SK-N-SH treated with all-trans-retinoic acid at 6 μM for 48 hours (cell line): Measurements from ENCODE around the gene NDRG3.

Experiments
- ATAC-seq: fragments of 200-7000 bp; cut with Tn5 transposase; 3 replicates; pipeline ENCODE4 v1.9.1; 2020; ENCODE audit warnings: mild to moderate bottlenecking, moderate library complexity
- ARNTL ChIP-seq: fragments of 450-650 bp; formaldehyde crosslinking; IDR thresholded peaks from 2 replicates; pipeline ENCODE4 v1.5.0; 2020; ENCODE audit warnings: low read depth, mild to moderate bottlenecking, moderate library complexity, borderline replicate concordance
- BACH2 ChIP-seq: fragments of 250-450 bp; sonication (Bioruptor Pico); IDR thresholded peaks from 2 replicates; pipeline ENCODE4 v1.9.0; 2021; ENCODE audit warnings: mild to moderate bottlenecking, borderline replicate concordance
- CSDC2 ChIP-seq: fragments of 250-450 bp; sonication (Bioruptor Pico); IDR thresholded peaks from 2 replicates; pipeline ENCODE4 v1.5.0; 2020; ENCODE audit warnings: mild to moderate bottlenecking, moderate library complexity
- ESRRG ChIP-seq: fragments of 250-450 bp; sonication (Bioruptor Pico); IDR thresholded peaks from 2 replicates; pipeline ENCODE4 v1.6.1; 2021; ENCODE audit warnings: mild to moderate bottlenecking
- GLIS3 ChIP-seq: fragments of 250-450 bp; sonication (Bioruptor Pico); IDR thresholded peaks from 2 replicates; pipeline ENCODE4 v1.5.0; 2020; ENCODE audit warnings: mild to moderate bottlenecking, moderate library complexity
- ISL1 ChIP-seq: fragments of 250-450 bp; sonication (Bioruptor Pico); IDR thresholded peaks from 2 replicates; pipeline ENCODE4 v2.1.2; 2022; ENCODE audit warnings: mild to moderate bottlenecking, moderate library complexity
- PPARA ChIP-seq: fragments of 250-450 bp; sonication (Bioruptor Pico); IDR thresholded peaks from 2 replicates; pipeline ENCODE4 v1.5.0; 2020; ENCODE audit warnings: mild to moderate bottlenecking, borderline replicate concordance
- RARB ChIP-seq: fragments of 250-450 bp; sonication (Bioruptor Pico); IDR thresholded peaks from 2 replicates; pipeline ENCODE4 v1.8.0; 2021; ENCODE audit warnings: mild to moderate bottlenecking, moderate library complexity
- SNAI2 ChIP-seq: fragments of 250-450 bp; sonication (Bioruptor Pico); IDR thresholded peaks from 2 replicates; pipeline ENCODE4 v1.5.0; 2020; ENCODE audit warnings: mild to moderate bottlenecking, moderate library complexity
- TCF4 ChIP-seq: fragments of 250-450 bp; sonication (Bioruptor Pico); IDR thresholded peaks from 2 replicates; pipeline ENCODE4 v1.8.0; 2021; ENCODE audit warnings: mild to moderate bottlenecking, moderate library complexity, borderline replicate concordance
- TOX ChIP-seq: fragments of 250-450 bp; sonication (Bioruptor Pico); IDR thresholded peaks from 2 replicates; pipeline ENCODE4 v1.8.0; 2021; ENCODE audit warnings: mild to moderate bottlenecking, moderate library complexity, borderline replicate concordance
- ZC3H10 ChIP-seq: fragments of 250-450 bp; sonication (Bioruptor Pico); IDR thresholded peaks from 2 replicates; pipeline ENCODE4 v1.5.1; 2021; ENCODE audit warnings: mild to moderate bottlenecking, moderate library complexity
- ZFP3 ChIP-seq: fragments of 250-450 bp; sonication (Bioruptor Pico); IDR thresholded peaks from 2 replicates; pipeline ENCODE4 v1.5.0; 2020; ENCODE audit warnings: mild to moderate bottlenecking, moderate library complexity
- ZNF565 ChIP-seq: fragments of 450-650 bp; formaldehyde crosslinking; conservative IDR thresholded peaks from 2 replicates; pipeline ENCODE4 v1.5.0; 2020; ENCODE audit warnings: low read depth, mild to moderate bottlenecking, moderate library complexity
- ZNF8 ChIP-seq: fragments of 450-650 bp; formaldehyde crosslinking; IDR thresholded peaks from 2 replicates; pipeline ENCODE4 v1.5.0; 2020; ENCODE audit warnings: mild to moderate bottlenecking, moderate library complexity
- TF ChIP-seq, protein P1 (sequence below): fragments of 250-450 bp; sonication (Bioruptor Pico); IDR thresholded peaks from 2 replicates; pipeline ENCODE4 v1.8.0; 2020; ENCODE audit warnings: mild to moderate bottlenecking, moderate library complexity, borderline replicate concordance
- TF ChIP-seq, protein P2 (sequence below): fragments of 250-450 bp; sonication (Bioruptor Pico); IDR thresholded peaks from 2 replicates; pipeline ENCODE4 v1.5.1; 2020; ENCODE audit warnings: low read depth, mild to moderate bottlenecking, moderate library complexity
- TF ChIP-seq, protein P3 (sequence below): fragments of 250-450 bp; sonication (Bioruptor Pico); IDR thresholded peaks from 2 replicates; pipeline ENCODE4 v1.5.0; 2020; ENCODE audit warnings: mild to moderate bottlenecking, moderate library complexity

NDRG3 gene

DNA sequence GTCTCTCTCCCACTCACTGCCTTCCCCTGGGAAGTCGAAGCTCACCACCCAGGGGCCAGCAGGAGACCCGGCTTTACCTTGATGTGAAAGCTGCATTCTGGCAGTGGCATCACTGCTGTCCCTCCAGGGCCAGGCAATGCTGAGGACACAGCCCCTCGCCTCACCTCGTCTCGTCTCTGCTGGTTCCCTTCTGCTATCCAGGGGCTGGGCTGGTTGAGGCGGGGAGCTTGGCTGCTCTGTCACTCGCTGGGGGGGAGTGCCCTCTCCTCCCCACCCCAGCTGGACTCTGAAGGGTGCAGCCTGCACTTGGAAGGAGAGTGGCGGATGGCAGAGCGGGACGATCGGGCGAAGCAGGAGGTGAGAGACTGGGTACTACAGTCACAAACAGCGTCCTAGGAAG lies 40.4 kb upstream of the NDRG3 start:
- ATAC-seq, result no peak
- TF ChIP-seq, protein P1, sequence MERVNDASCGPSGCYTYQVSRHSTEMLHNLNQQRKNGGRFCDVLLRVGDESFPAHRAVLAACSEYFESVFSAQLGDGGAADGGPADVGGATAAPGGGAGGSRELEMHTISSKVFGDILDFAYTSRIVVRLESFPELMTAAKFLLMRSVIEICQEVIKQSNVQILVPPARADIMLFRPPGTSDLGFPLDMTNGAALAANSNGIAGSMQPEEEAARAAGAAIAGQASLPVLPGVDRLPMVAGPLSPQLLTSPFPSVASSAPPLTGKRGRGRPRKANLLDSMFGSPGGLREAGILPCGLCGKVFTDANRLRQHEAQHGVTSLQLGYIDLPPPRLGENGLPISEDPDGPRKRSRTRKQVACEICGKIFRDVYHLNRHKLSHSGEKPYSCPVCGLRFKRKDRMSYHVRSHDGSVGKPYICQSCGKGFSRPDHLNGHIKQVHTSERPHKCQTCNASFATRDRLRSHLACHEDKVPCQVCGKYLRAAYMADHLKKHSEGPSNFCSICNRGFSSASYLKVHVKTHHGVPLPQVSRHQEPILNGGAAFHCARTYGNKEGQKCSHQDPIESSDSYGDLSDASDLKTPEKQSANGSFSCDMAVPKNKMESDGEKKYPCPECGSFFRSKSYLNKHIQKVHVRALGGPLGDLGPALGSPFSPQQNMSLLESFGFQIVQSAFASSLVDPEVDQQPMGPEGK (CRISPR knock-in tag), result no peak
- TF ChIP-seq, protein P2, sequence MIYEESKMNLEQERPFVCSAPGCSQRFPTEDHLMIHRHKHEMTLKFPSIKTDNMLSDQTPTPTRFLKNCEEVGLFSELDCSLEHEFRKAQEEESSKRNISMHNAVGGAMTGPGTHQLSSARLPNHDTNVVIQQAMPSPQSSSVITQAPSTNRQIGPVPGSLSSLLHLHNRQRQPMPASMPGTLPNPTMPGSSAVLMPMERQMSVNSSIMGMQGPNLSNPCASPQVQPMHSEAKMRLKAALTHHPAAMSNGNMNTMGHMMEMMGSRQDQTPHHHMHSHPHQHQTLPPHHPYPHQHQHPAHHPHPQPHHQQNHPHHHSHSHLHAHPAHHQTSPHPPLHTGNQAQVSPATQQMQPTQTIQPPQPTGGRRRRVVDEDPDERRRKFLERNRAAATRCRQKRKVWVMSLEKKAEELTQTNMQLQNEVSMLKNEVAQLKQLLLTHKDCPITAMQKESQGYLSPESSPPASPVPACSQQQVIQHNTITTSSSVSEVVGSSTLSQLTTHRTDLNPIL (CRISPR knock-in tag), result no peak
- no peak for TF ChIP-seq ZNF565
- TF ChIP-seq, protein P3, sequence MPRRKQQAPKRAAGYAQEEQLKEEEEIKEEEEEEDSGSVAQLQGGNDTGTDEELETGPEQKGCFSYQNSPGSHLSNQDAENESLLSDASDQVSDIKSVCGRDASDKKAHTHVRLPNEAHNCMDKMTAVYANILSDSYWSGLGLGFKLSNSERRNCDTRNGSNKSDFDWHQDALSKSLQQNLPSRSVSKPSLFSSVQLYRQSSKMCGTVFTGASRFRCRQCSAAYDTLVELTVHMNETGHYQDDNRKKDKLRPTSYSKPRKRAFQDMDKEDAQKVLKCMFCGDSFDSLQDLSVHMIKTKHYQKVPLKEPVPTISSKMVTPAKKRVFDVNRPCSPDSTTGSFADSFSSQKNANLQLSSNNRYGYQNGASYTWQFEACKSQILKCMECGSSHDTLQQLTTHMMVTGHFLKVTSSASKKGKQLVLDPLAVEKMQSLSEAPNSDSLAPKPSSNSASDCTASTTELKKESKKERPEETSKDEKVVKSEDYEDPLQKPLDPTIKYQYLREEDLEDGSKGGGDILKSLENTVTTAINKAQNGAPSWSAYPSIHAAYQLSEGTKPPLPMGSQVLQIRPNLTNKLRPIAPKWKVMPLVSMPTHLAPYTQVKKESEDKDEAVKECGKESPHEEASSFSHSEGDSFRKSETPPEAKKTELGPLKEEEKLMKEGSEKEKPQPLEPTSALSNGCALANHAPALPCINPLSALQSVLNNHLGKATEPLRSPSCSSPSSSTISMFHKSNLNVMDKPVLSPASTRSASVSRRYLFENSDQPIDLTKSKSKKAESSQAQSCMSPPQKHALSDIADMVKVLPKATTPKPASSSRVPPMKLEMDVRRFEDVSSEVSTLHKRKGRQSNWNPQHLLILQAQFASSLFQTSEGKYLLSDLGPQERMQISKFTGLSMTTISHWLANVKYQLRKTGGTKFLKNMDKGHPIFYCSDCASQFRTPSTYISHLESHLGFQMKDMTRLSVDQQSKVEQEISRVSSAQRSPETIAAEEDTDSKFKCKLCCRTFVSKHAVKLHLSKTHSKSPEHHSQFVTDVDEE (CRISPR knock-in tag), result no peak
- no peak for TF ChIP-seq ESRRG
- TF ChIP-seq BACH2 (CRISPR knock-in tag), result no peak
- no peak for TF ChIP-seq TOX (CRISPR knock-in tag)
- TF ChIP-seq RARB, result no peak
- TF ChIP-seq SNAI2 (CRISPR knock-in tag), result no peak
- TF ChIP-seq ZNF8 (CRISPR knock-in tag), result no peak
- TF ChIP-seq ZC3H10 (CRISPR knock-in tag), result no peak
- TF ChIP-seq TCF4, result no peak

DNA sequence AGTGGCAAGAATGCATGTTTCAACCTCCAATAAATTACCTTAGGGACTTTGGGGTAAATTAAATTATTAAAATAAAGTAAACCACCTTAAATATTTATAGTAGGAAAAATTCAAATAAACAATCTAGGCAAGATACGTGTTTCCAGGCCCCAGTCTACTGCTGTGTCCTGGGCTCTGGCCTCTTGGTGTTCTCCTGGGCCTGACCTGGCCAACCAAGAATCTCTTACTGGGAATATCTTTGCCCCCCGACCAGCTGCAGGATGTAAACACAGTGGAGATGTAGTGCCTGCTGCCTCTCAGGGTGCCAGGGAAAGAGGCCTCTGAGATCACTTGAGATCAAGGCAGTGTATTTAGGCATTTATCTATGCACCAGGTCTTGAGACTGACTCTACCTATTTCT lies 39.4 kb upstream of the NDRG3 start:
- no peak for ATAC-seq
- no peak for TF ChIP-seq PPARA (CRISPR knock-in tag)
- TF ChIP-seq, protein P1 (CRISPR knock-in tag), result no peak
- TF ChIP-seq, protein P2 (CRISPR knock-in tag), result no peak
- TF ChIP-seq ARNTL (CRISPR knock-in tag), result no peak
- no peak for TF ChIP-seq SNAI2 (CRISPR knock-in tag)
- no peak for TF ChIP-seq ISL1
- TF ChIP-seq TOX (CRISPR knock-in tag), result no peak
- TF ChIP-seq BACH2 (CRISPR knock-in tag), result no peak
- no peak for TF ChIP-seq ZNF8 (CRISPR knock-in tag)
- TF ChIP-seq ZFP3, result no peak
- TF ChIP-seq, protein P3 (CRISPR knock-in tag), result no peak
- no peak for TF ChIP-seq ZC3H10 (CRISPR knock-in tag)
- TF ChIP-seq RARB, result no peak
- TF ChIP-seq GLIS3 (CRISPR knock-in tag), result no peak

DNA sequence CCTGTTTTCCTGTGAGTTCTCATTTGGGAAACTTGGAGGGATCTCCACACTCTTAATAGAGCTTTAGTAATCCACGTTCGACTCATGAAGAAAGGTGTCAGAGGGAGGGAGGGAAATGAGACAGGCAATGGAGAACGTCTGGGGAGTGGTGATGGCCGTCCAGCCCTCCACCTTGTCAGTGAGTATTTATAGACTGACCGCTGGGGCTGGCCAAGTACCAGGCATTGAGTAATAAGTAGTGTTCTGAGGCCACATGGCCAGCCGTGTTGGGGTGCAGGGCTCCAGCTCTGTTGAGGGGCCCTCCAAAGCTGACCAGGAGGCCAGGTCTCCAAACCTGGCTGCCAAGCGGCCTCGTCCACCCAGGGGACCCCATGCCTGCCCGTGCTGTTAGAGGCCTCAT lies 39.0 kb upstream of the NDRG3 start:
- ATAC-seq, result no peak
- no peak for TF ChIP-seq BACH2 (CRISPR knock-in tag)
- TF ChIP-seq RARB, result no peak
- TF ChIP-seq CSDC2 (CRISPR knock-in tag), result no peak
- TF ChIP-seq, protein P2 (CRISPR knock-in tag), result no peak
- no peak for TF ChIP-seq ISL1
